IPS-NIHi7 (cell line): ENCODE measurements around the gene ACCSL.

Source experiments
- DNase-seq: peaks from one replicate; pipeline ENCODE4 v3.0.0; 2012; ENCODE audit warnings: mixed read lengths; ENCODE audit errors: extremely low spot score

Gene ACCSL

DNA sequence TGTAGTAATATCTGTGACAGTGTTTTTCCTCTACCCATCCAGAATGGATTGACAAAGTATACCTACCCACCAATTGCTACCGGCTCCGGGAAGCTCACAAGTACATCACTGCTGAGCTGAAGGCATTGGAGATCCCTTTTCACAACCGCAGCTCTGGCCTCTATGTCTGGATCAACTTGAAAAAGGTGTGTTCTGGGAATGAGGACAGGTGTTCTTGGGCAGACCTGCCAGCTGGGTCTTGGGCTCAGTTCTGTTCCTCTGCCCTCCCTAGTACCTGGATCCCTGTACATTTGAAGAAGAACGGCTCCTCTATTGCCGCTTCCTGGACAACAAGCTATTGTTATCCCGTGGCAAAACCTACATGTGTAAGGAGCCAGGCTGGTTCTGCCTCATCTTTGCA, 10.5 kb downstream of the ACCSL start:
- DNase-seq = no peak

DNA sequence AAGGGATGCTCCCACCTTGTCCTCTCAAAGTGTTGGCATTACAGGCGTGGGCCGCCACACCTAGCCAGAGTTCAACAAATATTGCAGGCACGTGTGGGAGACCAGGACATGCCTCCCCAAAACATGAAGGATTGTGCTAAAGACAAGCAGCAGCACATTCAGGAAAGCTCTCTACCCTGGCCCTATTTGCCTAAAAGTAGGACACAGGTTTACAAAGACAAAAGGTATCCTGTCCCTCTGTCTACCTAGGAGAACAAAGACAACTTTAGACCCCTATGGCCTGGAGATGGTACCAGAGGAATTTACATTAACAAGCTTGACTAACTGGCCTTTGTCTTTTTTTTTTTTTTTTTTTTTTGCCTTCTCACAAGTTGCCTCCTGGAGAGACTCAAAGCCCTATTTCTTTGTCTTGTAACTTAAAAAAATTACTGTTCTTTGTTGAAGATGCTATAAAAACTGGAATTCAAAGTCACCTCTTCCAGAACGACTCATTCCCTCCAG, 17.4 kb downstream of the ACCSL start:
- DNase-seq = peak; percentile 43

DNA sequence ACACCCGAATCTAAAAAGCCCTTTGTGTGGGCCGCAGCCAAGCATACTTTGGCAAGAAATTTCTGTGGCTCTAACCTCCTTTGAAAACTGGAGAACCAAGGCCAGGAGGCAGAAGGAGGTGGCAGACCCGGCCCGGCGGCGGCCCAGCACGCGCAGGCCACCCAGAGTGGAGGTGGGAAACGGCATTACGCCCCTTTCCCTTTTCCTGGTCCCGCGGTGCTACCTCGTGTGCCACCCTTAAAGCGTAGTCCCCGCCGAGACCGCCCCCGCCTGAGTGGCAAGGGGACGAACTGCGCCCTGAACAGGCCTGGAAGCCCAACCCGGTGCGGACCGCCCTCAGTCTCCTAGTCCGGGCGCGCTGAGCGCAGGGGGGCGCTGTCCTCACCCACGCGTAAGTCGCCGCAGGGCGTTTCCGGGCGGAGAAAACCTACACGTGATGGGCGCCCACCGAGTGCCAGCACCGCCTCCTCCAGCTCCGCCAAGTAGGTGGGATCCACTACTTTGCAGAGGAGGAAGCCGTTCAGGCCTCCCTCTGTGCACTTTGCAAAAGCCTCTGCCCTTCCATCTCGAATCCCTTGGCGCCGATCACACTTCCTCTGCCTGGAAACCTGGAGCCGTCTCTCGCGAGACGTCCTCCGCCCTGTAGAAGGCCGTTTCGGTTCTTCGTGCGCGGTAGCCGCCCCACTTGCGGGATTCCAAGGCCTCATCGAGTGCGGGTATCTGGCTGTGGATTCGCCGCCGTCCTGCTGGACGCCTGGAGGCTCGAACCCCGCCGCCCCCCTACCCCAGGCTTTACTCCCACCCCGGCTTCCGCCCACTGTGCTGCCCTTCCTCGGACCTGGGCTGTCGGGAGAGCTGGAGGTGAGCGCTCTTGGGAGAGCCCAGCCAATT, 18.3 kb downstream of the ACCSL start, which contains the start of gene ACCS:
ACCS (plus strand) TSS at position 430 of the 891 bp plus-strand sequence. CDS start 1,358 bp downstream, outside the sequence.
- DNase-seq = peak; percentile 91

DNA sequence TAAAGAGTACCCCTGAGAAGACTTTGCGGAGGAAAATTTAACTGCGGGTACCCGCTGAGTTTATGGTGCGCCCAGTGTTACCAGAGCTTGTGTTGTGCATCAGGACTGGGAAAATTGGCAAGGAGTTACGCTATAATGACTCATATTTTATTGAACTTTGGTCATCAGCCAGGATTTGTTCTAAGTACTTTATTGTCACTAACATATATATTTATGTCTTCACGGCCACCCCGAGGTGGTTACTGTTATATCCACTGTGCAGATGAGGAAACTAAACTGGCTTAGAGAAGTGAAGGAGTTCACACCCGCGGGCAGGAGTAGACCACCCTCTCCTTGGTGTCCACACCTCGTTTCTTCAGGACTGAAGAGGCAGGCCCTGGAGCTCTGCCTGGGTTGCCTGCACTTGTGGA, 19.0 kb downstream of the ACCSL start:
- DNase-seq = no peak

DNA sequence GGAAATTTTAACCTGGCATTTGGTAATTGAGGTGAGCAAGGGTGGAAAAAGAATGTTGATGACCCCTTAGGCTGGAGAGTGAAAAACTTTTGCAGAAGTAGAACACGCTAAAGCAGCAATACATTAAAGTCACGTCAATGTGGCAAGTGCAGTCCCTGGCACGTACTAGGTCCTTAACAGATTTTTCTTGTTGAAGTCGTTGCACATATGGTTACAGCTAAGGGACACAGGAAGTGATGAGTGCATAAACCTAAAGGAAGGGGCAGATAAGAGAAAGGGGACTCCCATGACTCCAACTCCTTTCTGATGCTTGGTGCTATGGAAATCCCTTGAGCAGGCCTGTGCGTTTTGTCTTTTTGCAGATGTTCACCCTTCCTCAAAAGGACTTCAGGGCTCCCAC, 19.5 kb downstream of the ACCSL start:
- DNase-seq = no peak

DNA sequence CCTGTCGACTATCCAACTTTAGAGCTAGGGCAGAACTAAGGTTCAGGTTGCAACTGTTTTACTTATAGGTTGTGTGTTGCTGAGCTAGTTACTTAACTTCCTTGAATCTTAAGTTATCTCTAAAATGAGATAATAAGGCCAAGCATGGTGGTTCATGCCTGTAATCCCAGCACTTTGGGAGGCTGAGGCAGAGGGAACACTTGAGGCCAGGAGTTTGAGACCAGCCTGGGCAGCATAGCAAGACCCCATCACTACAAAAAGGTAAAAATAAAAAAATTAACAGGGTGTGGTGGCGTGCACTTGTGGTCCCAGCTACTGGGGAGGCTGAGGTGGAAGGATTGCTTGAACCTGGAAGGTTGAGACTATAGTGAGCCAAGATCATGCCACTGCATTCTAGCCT, 20.4 kb downstream of the ACCSL start:
- no peak for DNase-seq

DNA sequence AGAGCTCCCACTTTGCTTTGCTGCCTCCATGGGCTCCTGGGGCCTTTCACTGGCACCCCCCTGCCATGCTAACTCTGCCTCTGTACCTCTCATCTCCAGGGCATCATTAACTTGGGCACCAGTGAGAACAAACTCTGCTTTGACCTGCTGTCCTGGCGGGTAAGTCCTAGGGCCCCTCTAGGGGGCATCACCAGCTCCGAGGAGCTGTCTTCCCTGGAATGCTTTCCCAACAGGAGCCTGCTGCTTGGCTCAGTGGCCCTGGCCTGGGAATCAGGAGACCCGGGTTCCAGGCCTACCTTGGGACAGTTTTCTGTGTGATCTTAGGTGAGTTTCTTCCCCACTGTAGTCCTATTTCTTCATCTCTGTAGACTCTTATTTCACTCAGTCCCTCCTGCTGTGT, 23.4 kb downstream of the ACCSL start:
- peak; percentile 59 for DNase-seq

DNA sequence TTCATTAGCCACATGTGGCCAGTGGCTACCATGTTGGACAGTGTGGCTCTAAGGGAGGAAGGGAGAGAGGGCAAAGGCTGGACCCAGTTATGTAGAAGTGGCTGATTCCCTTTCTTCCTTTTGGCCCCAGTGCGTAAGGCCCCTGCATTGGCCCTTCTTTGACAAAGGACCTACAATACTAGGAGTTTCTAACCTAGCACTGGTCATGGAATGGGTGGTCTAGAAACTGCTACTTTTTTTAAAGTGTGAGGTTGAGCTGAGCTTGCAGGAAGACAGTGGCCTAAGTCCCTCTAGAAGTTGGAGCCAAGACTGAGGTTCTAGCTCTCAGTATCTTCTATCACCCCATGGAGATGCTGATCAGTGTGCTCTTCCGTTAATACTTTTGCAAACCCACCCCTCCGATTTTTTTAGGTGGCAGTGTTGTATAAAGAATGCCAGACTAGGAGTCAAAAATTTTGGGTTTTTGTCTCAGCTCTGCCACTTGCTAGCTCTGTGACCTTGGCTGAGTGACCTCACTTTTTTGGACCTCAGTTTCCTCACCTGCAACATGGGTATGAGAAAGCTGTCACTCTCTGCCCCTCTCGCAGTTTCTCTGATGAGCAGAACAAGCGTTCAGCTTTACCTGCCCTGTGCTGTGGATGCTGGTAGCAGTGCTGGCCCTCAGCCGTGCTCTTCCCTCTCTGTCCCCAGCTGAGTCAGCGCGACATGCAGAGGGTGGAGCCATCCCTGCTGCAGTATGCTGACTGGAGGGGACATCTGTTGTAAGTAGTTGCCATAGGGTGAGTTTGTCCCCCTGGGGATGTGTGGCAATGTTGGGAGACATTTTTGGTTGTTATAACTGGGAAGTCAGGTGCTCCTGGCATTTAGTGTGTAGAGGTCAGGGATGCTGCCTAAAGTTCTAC, 25.2 kb downstream of the ACCSL start:
- no peak for DNase-seq

DNA sequence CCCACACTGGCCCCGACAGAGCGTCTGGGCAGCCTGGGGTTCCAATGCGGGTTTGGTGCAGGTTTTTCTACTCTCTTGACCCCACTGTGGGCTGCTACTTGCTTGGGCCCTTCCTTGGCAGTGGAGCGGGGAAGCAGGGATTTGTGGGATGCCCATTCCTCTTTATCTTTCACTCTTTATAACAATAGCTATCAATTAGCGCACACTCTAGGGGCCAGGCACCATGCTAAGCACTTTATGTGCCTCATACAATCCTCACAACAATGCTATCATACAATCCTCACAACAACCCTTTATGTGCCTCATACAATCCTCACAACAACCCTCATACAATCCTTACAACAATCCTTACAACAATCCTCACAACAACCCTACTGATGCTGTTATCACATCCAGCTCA, 31.0 kb downstream of the ACCSL start:
- DNase-seq = no peak

DNA sequence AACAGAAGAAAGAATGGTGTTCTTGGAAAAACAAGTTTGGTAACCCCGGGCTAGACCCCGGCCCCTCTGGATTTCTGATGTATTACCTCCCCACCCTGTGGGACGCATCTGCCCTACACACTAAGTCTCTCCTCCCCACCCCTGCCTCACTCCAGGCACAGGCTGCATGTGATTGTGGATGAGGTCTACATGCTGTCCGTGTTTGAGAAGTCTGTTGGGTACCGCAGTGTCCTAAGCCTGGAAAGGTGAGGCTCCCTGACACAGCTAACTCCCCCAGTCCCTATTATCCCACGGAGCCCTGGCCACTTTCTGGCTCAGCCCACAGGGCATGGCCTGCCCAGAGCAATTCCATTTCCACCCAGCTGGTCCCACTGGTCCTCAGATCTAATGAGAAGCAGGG, 31.6 kb downstream of the ACCSL start:
- no peak for DNase-seq

DNA sequence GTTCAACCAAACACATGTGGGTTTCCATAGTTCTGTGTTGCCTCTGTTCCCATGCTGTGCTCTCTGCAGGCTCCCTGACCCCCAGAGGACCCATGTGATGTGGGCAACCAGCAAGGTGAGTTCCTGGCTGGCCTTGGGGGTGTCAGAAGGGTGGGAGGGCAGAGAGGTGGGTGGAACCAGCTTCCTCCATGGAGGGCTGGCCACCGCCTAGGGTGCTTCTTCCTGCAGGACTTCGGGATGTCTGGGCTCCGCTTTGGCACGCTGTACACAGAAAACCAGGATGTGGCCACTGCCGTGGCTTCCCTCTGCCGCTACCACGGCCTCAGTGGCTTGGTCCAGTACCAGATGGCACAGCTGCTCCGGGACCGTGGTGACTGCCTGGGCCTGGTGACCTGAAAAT, 33.2 kb downstream of the ACCSL start:
- no peak for DNase-seq

DNA sequence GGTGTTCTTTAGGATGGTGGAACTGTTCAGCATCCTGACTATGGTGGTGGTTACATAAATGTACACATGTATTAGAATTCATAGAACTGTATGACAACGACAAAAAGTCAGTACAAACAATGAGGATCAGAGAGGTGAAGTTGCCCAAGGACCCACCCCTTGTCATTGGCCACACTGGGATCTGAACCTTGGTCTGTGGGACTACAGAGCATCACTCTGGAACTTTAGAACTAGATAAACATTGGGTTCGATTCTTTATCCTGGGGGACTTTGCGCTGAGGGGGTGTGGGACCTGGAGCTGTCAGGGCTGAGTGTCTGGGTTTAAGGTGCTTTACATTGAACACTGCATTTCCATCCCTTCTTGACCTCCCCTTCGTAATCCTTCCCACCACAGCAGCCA, 34.9 kb downstream of the ACCSL start:
- DNase-seq = no peak

DNA sequence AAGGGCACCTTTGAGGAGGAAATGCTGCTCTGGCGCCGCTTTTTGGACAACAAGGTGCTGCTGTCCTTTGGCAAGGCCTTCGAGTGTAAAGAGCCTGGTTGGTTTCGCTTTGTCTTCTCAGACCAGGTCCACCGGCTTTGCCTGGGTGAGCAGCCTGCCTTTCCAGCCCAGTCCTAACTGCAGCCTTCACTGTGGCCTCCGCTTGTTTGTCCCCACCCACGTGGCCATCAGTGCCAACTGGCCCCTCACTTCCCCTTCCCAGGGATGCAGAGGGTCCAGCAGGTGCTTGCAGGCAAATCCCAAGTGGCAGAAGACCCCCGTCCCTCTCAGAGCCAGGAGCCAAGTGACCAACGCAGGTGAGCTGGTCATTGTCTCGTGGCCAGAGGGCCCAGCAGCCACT, 35.7 kb downstream of the ACCSL start:
- no peak for DNase-seq

DNA sequence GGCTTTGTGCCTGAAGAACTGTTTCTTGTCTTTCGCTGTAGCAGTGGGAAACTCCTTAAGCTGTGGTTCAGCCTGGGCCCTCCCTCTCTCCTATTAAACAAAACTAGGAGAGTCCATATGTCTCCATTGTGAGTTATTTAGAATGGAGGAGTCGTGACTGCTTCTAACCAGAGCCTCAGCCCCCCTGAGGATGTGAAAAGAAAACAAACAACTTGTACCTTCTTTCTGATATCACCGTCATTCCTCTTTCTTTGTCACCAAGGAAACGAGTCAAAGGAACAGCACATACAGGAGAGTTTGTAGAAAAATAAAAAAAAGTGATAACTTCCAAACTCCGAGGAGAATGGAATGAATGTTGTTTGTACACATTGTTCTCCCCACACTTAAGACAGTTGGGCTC, 36.1 kb downstream of the ACCSL start:
- no peak for DNase-seq

DNA sequence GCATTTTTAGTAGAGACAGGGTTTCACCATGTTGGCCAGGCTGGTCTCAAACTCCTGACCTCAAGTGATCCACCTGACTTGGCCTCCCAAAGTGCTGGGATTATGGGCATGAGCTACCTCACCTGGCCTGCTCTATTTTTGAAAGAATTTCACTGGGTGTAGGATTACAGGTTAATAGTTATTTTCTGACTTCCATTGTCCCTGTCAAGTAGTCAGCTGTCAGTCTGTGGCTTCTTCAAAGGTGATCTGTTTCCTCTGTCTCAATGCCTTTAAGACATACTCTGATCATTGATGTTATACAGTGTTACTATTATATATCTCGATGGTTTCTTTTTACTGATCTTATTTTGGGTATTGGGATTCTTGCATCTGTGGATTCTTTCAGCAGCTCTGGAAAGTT, 37.5 kb downstream of the ACCSL start:
- no peak for DNase-seq

DNA sequence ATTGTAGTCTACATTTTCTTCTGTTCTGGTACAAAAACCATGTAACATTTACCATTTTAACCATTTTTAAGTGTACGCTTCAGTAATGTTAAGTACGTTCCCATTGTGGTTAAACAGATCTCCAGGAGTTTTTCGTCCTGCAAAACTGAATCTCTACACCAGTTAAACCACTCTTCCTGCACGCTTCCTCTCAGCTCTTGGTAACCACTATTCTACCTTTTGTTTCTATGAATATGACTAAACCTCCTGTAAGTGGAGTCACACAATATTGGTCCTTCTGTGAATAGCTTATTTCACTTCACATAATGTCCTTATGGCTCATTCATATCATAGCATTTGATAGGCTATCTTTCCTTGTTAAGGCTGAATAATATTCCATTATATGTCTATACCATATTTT, 40.6 kb downstream of the ACCSL start:
- DNase-seq = no peak

DNA sequence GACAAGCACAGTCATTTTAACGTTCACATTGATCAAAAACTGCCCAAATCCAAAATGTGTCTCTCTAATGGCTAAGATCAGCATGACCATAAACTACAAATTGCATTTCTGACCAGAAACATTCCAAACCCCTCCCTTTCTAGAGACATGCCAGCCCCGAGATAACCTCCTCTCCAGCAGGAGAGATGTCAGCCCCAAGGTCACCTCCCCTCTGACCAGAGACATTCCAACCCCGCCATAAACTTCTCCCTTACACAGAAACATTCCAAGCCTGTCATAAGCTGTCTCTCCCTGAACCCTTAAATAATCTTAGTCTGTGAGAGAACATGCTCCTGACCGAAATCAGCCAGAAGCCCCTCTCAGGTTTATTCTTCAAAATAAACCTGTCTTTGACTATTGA, 41.1 kb downstream of the ACCSL start:
- no peak for DNase-seq

DNA sequence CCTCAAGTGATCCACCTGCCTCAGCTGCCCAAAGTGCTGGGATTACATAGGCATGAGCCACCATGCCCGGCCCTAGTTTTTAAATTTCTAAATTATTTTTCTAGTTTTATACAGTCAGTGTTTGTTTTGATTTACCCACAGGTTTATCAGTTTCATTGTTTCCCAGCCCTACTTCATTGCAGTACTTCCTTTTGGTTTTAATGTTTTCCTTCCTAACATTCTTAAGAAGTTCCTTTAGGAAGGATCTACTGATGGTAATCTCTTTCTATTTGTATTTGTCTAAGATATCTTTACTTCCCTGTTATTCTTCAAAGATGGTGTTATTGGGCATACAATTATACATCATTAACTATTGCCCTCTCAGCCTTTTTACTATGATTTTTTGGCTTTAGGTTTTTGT, 42.8 kb downstream of the ACCSL start:
- DNase-seq = no peak

DNA sequence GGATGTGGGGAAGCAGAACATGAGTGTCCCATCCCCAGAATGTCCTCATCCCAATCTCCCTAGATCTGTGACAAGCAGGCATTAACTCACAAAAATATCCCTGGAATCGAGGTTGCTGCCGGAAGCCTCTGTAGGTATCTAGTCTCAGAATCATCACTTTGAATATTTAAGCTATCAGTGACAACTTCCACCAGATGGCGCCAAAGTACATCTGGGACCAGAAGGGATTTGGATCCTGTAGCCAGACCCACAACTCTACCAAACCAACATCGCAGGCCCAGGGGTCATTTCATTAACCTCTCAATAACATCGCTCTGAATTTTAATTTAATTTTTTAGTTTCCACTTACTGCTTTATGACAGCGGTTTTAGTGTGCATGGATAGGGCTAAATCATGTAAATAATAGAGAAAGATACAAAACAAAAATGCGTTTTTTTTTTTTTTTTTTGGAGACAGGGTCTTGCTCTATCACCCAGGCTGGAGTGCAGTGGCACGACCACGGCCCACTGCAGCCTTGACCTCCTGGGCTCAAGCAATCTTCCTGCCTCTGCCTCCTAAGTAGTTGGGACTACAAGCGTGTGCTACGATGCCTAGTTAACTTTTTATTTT, 46.6 kb downstream of the ACCSL start:
- peak; percentile 89 for DNase-seq

DNA sequence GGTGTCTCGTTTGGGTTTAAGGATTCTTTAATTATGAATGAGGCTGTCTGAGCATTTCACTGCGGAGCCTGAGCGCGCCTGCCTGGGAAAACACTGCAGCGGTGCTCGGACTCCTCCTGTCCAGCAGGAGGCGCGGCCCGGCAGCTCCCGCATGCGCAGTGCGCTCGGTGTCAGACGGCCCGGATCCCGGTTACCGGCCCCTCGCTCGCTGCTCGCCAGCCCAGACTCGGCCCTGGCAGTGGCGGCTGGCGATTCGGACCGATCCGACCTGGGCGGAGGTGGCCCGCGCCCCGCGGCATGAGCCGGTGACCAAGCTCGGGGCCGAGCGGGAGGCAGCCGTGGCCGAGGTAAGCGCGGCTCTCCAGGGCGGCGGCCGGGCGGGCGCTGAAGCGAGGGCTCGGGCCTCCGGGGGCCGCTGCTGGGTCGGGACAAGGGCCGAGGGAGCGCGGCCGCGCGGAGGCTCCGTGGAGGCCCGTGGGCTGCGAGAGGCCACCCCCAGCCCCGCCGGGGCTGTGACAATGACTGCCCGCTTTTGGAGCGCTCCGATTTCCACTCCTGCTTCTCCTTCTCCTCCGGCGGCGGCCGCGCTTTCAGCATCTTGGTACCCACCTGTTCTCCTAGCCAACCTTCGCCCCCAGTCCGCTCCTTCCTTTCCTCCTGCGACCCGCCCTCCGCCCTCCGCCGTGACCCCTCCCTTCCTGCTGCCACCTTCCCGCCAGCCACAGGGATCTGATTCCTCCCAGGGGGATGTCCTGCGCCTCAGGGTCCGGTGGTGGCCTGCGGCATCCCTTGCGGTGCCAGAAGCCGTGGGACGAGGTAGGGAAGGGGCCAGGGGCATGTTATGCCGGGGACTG, 48.0 kb downstream of the ACCSL start, which contains the start of gene EXT2:
EXT2 (plus strand) TSS at position 173 of the 854 bp plus-strand sequence. CDS start 12,035 bp downstream, outside the sequence.
- DNase-seq = peak; percentile 98
